DOHH2 (cell line): ENCODE measurements around the gene MTRF1.
"Not testable (repeated sequence)": the region's sequence is repeated elsewhere in the genome, so short reads cannot be mapped to it uniquely, and the experiment has no call there.

ENCODE experiments used
- CTCF ChIP-seq: fragments of 200-600 bp; sonication (generic); IDR thresholded peaks from one replicate; pipeline ENCODE4 v1.5.1; 2014; ENCODE audit warnings: antibody characterized with exemption, mild to moderate bottlenecking, low read depth, low read length; ENCODE audit not compliant: poor library complexity, severe bottlenecking
- EZH2phosphoT487 ChIP-seq: fragments of 200-600 bp; sonication (generic); IDR thresholded peaks from 2 replicates; pipeline ENCODE4 v1.6.1; 2017; ENCODE audit warnings: borderline replicate concordance, mild to moderate bottlenecking, antibody characterized with exemption, low read length, moderate library complexity, mixed read lengths

DNA sequence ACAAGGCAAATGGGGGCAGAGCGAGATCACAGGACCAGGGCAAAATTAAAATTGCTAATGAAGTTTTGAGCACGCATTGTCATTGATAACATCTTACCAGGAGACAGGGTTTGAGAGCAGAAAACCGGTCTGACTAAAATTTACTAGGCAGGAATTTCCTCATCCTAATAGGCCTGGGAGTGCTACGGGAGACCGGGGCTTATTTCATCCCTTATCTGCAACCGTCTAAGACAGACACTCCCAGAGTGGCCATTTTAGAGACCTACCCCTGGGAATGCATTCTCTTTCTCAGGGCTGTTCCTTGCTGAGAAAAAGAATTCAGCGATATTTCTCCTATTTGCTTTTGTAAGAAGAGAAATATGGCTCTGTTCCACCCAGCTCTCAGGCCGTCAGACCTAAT, 87.8 kb downstream of the MTRF1 start:
- not testable (repeated sequence) for TF ChIP-seq CTCF, EZH2phosphoT487
